GM10248 (cell line): ENCODE measurements around the gene ZNF521.

ENCODE experiments used
- CTCF ChIA-PET: fragments of 300-600 bp; sonication (Branson Sonifier 250); formaldehyde crosslinking; extraction: SDS; loops from one replicate; lab custom pipeline; 2021; ENCODE audit warnings: antibody characterized with exemption; lab: Yijun Ruan, JAX
- POLR2A ChIA-PET: fragments of 350-650 bp; sonication (Branson Sonifier 250); formaldehyde crosslinking; extraction: SDS; loops from one replicate; lab custom pipeline; 2020; ENCODE audit warnings: antibody characterized with exemption; lab: Yijun Ruan, JAX
- DNase-seq: peaks from one replicate; pipeline ENCODE4 v3.0.0; 2012; ENCODE audit errors: extremely low spot score
- CTCF ChIP-seq: IDR thresholded peaks from 2 replicates; pipeline ENCODE4 v1.5.1; 2012; ENCODE audit warnings: mild to moderate bottlenecking, low read depth; ENCODE audit errors: extremely low read depth, missing control alignments, control extremely low read depth

The ZNF521 gene

GRCh38 chr18:25169701-25170100 lies 182.3 kb downstream of the ZNF521 start:
- TF ChIP-seq CTCF: no peak
- CTCF ChIA-PET: no interaction called here
- POLR2A ChIA-PET: no interaction called here
- DNase-seq: no peak

GRCh38 chr18:25167612-25168410 lies 184.2 kb downstream of the ZNF521 start:
- no peak for DNase-seq
- ChIA-PET POLR2A (no interaction called here), CTCF (interaction anchor here (1.5 kb wide), 1 partner anchor 19 kb away, joined by 3 read pairs; no protein-coding TSS in a partner anchor)
- TF ChIP-seq CTCF: no peak

- no peak for TF ChIP-seq CTCF
- DNase-seq: no peak
- CTCF ChIA-PET: interaction anchor here (1.1 to 1.5 kb wide), 2 partner anchors 14 to 17 kb away, joined by 3 read pairs; no protein-coding TSS in a partner anchor
- POLR2A ChIA-PET: no interaction called here
Observed at GRCh38 chr18:25166113-25166512, 185.9 kb downstream of the ZNF521 start.

GRCh38 chr18:25164848-25165811 lies 186.8 kb downstream of the ZNF521 start:
- TF ChIP-seq CTCF: no peak
- DNase-seq: peak; percentile 50
- POLR2A ChIA-PET: no interaction called here
- CTCF ChIA-PET: no interaction called here

- no peak for TF ChIP-seq CTCF
- peak; percentile 14 for DNase-seq
- POLR2A ChIA-PET: no interaction called here
- CTCF ChIA-PET: interaction anchor here (1.1 kb wide), 1 partner anchor 15 kb away, joined by 3 read pairs; no protein-coding TSS in a partner anchor
Observed at GRCh38 chr18:25164211-25164847, 187.6 kb downstream of the ZNF521 start.

GRCh38 chr18:25153426-25153825 lies 198.5 kb downstream of the ZNF521 start:
- POLR2A ChIA-PET: no interaction called here
- TF ChIP-seq CTCF: no peak
- CTCF ChIA-PET: no interaction called here
- no peak for DNase-seq
